ENCODE measurements around the gene SPATC1L. TPM values are rescaled to one million over a fixed set of nuclear protein-coding genes. Genes with fewer than 3 reads are reported as not detected.

Gene SPATC1L
- total RNA-seq, 1 donor from 2014 or later, result 14.1 TPM

- DNase-seq (ENCODE audit: low spot score), result peak; percentile 65
- peaks cover 36% of the 10 kb centered on the region for H3K4me1 Mint-ChIP-seq (ENCODE audit: low read depth)
- no peak for TF ChIP-seq CTCF (IDR thresholded peaks at IDR 0.05)
- no peak overlapping the region for H3K27ac Mint-ChIP-seq (ENCODE audit: unreplicated experiment)
- peaks cover 17% of the 10 kb centered on the region for H3K36me3 Mint-ChIP-seq (ENCODE audit: low read depth)
- no peak overlapping the region for H3K4me3 Mint-ChIP-seq (ENCODE audit: unreplicated experiment)
- no peaks in the 10 kb centered on the region for H3K27me3 Mint-ChIP-seq (ENCODE audit: low read depth)
- H3K9me3 Mint-ChIP-seq (ENCODE audit: low read depth), result no peaks in the 10 kb centered on the region
Observed at GRCh38 chr21:46222436-46223116, 38.3 kb upstream of the SPATC1L start.

- no peak overlapping the region for H3K27ac Mint-ChIP-seq (ENCODE audit: unreplicated experiment)
- DNase-seq (ENCODE audit: low spot score), result peak; percentile 51
- H3K4me3 Mint-ChIP-seq (ENCODE audit: unreplicated experiment), result no peak overlapping the region
- H3K9me3 Mint-ChIP-seq (ENCODE audit: low read depth), result no peaks in the 10 kb centered on the region
- peaks cover 28% of the 10 kb centered on the region for H3K4me1 Mint-ChIP-seq (ENCODE audit: low read depth)
- no peaks in the 10 kb centered on the region for H3K27me3 Mint-ChIP-seq (ENCODE audit: low read depth)
- peaks cover 17% of the 10 kb centered on the region for H3K36me3 Mint-ChIP-seq (ENCODE audit: low read depth)
- TF ChIP-seq CTCF (IDR thresholded peaks at IDR 0.05), result no peak
Observed at GRCh38 chr21:46221664-46222435, 37.6 kb upstream of the SPATC1L start.

GRCh38 chr21:46220847-46221246 is 36.6 kb upstream of the SPATC1L start:
- Mint-ChIP-seq H3K9me3 (ENCODE audit: low read depth) (no peaks in the 10 kb centered on the region), H3K36me3 (ENCODE audit: low read depth) (peaks cover 18% of the 10 kb centered on the region), H3K27me3 (ENCODE audit: low read depth) (no peaks in the 10 kb centered on the region), H3K27ac (ENCODE audit: unreplicated experiment) (no peak overlapping the region), H3K4me1 (ENCODE audit: low read depth) (peaks cover 18% of the 10 kb centered on the region), H3K4me3 (ENCODE audit: unreplicated experiment) (no peak overlapping the region)
- TF ChIP-seq CTCF (IDR thresholded peaks at IDR 0.05), result no peak
- DNase-seq (ENCODE audit: low spot score), result peak; percentile 53

GRCh38 chr21:46220275-46220810 is 36.1 kb upstream of the SPATC1L start:
- peaks cover 18% of the 10 kb centered on the region for H3K36me3 Mint-ChIP-seq (ENCODE audit: low read depth)
- peak; percentile 66 for DNase-seq (ENCODE audit: low spot score)
- H3K27me3 Mint-ChIP-seq (ENCODE audit: low read depth), result no peaks in the 10 kb centered on the region
- no peaks in the 10 kb centered on the region for H3K9me3 Mint-ChIP-seq (ENCODE audit: low read depth)
- no peak overlapping the region for H3K4me3 Mint-ChIP-seq (ENCODE audit: unreplicated experiment)
- TF ChIP-seq CTCF (IDR thresholded peaks at IDR 0.05), result no peak
- peaks cover 13% of the 10 kb centered on the region for H3K4me1 Mint-ChIP-seq (ENCODE audit: low read depth)
- H3K27ac Mint-ChIP-seq (ENCODE audit: unreplicated experiment), result no peak overlapping the region

GRCh38 chr21:46219591-46220239 is 35.5 kb upstream of the SPATC1L start:
- DNase-seq (ENCODE audit: low spot score), result peak; percentile 60
- Mint-ChIP-seq H3K27me3 (ENCODE audit: low read depth) (no peaks in the 10 kb centered on the region), H3K27ac (ENCODE audit: unreplicated experiment) (no peak overlapping the region), H3K4me3 (ENCODE audit: unreplicated experiment) (no peak overlapping the region), H3K36me3 (ENCODE audit: low read depth) (peaks cover 19% of the 10 kb centered on the region), H3K4me1 (ENCODE audit: low read depth) (peaks cover 9% of the 10 kb centered on the region), H3K9me3 (ENCODE audit: low read depth) (no peaks in the 10 kb centered on the region)
- TF ChIP-seq CTCF (IDR thresholded peaks at IDR 0.05), result no peak

All from chondrocyte (in vitro differentiated cells).